ENCODE measurements around the gene MSANTD2. TPM values are rescaled to one million over a fixed set of nuclear protein-coding genes. Genes with fewer than 3 reads are reported as not detected.

The MSANTD2 gene
- total and polyA plus RNA-seq, 2 experiments from 2014 or later = 18.7 to 34.4 TPM

DNA sequence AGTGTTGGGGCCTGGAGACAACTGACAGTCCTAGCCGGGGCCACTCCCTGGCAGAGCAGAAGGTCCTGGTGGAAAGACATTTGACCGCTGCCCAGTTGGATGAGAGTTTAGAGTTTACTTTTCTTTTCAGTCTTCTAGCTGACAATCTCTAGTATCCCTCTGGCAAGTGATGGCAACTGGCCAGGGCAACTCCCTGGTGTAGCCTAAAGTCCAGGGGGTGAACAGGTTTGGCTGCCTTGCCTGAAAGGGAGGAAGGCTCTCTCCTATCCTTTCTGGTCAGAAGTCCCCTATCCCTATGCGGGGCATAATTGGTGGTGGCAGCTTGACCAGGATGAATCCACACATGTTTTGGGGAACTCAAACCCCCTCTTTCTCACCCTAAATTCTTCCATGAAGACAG, 16.8 kb upstream of the MSANTD2 start:
- H3F3A ChIP-seq (replicated peaks; ENCODE audit: low read depth) = no peaks in the 10 kb centered on the region
- H3K4me3 ChIP-seq = no peak overlapping the region
- Mint-ChIP-seq H3K4me3 (no peak overlapping the region), H3K4me1 (no peaks in the 10 kb centered on the region; the same call in 2 of the 3 replicates), H3K27me3 (ENCODE audit: insufficient read depth, low read depth, poor library complexity) (peaks cover 6% of the 10 kb centered on the region), H3K9me3 (peaks cover 4% of the 10 kb centered on the region; the same call in 2 of the 3 replicates), H3K27ac (no peak overlapping the region), H3K36me3 (ENCODE audit: low read depth) (no peaks in the 10 kb centered on the region)
- ATAC-seq (no peak), DNase-seq (ENCODE audit: low spot score) (no peak)
- no peaks in the 10 kb centered on the region for H3K27me3 ChIP-seq (ENCODE audit: insufficient read depth)
- H3K36me3 ChIP-seq (ENCODE audit: insufficient read depth) = no peaks in the 10 kb centered on the region
- no peaks in the 10 kb centered on the region for H3K4me1 ChIP-seq (ENCODE audit: insufficient read depth)
- no peaks in the 10 kb centered on the region for H3K79me2 ChIP-seq (replicated peaks; ENCODE audit: insufficient read depth)
- no peak overlapping the region for H3K27ac ChIP-seq (ENCODE audit: low read depth)
- no peaks in the 10 kb centered on the region for H3K9me2 ChIP-seq (ENCODE audit: insufficient read depth)
- TF ChIP-seq, protein P1, sequence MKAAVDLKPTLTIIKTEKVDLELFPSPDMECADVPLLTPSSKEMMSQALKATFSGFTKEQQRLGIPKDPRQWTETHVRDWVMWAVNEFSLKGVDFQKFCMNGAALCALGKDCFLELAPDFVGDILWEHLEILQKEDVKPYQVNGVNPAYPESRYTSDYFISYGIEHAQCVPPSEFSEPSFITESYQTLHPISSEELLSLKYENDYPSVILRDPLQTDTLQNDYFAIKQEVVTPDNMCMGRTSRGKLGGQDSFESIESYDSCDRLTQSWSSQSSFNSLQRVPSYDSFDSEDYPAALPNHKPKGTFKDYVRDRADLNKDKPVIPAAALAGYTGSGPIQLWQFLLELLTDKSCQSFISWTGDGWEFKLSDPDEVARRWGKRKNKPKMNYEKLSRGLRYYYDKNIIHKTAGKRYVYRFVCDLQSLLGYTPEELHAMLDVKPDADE (IDR thresholded peaks at IDR 0.05) = no peak
- TF ChIP-seq CREB1 (CRISPR knock-in tag; IDR thresholded peaks at IDR 0.05; ENCODE audit: low read depth) (no peak), JUNB (IDR thresholded peaks at IDR 0.05; ENCODE audit: unreplicated experiment) (no peak), ZNF114 (CRISPR knock-in tag; IDR thresholded peaks at IDR 0.05) (no peak), ZNF331 (CRISPR knock-in tag; IDR thresholded peaks at IDR 0.05; ENCODE audit: low read depth) (no peak), STAT1 (IDR thresholded peaks at IDR 0.05; ENCODE audit: unreplicated experiment) (no peak)
- TF ChIP-seq, protein P2, sequence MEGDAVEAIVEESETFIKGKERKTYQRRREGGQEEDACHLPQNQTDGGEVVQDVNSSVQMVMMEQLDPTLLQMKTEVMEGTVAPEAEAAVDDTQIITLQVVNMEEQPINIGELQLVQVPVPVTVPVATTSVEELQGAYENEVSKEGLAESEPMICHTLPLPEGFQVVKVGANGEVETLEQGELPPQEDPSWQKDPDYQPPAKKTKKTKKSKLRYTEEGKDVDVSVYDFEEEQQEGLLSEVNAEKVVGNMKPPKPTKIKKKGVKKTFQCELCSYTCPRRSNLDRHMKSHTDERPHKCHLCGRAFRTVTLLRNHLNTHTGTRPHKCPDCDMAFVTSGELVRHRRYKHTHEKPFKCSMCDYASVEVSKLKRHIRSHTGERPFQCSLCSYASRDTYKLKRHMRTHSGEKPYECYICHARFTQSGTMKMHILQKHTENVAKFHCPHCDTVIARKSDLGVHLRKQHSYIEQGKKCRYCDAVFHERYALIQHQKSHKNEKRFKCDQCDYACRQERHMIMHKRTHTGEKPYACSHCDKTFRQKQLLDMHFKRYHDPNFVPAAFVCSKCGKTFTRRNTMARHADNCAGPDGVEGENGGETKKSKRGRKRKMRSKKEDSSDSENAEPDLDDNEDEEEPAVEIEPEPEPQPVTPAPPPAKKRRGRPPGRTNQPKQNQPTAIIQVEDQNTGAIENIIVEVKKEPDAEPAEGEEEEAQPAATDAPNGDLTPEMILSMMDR (conservative IDR thresholded peaks at IDR 0.05; ENCODE audit: low read depth in 2 of 2) = no peak
- TF ChIP-seq, protein P3, sequence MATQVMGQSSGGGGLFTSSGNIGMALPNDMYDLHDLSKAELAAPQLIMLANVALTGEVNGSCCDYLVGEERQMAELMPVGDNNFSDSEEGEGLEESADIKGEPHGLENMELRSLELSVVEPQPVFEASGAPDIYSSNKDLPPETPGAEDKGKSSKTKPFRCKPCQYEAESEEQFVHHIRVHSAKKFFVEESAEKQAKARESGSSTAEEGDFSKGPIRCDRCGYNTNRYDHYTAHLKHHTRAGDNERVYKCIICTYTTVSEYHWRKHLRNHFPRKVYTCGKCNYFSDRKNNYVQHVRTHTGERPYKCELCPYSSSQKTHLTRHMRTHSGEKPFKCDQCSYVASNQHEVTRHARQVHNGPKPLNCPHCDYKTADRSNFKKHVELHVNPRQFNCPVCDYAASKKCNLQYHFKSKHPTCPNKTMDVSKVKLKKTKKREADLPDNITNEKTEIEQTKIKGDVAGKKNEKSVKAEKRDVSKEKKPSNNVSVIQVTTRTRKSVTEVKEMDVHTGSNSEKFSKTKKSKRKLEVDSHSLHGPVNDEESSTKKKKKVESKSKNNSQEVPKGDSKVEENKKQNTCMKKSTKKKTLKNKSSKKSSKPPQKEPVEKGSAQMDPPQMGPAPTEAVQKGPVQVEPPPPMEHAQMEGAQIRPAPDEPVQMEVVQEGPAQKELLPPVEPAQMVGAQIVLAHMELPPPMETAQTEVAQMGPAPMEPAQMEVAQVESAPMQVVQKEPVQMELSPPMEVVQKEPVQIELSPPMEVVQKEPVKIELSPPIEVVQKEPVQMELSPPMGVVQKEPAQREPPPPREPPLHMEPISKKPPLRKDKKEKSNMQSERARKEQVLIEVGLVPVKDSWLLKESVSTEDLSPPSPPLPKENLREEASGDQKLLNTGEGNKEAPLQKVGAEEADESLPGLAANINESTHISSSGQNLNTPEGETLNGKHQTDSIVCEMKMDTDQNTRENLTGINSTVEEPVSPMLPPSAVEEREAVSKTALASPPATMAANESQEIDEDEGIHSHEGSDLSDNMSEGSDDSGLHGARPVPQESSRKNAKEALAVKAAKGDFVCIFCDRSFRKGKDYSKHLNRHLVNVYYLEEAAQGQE (IDR thresholded peaks at IDR 0.05; ENCODE audit: unreplicated experiment) = no peak
- H4K20me1 ChIP-seq (replicated peaks; ENCODE audit: insufficient read depth) = no peaks in the 10 kb centered on the region
- H2AFZ ChIP-seq = no peak overlapping the region
- H3K4me2 ChIP-seq = no peak overlapping the region

DNA sequence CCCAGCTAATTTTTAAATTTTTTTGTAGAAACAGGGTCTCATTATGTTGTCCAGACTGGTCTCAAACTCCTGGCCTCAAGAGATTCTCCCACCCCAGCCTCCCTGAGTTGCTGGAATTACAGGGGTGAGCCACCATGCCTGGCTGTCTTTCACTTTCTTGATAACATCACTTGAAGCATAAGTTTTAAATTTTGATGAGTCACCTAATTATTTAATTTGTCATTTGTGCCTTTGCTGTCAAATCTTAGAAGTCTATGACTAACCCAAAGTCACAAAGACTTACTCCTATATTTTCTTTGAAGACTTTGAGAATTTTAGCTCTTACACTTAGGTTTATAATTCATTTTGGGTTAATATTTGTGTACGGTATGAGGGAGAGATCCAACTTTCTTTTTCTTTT, 14.5 kb upstream of the MSANTD2 start:
- Histone ChIP-seq H3K79me2 (replicated peaks; ENCODE audit: insufficient read depth) (no peaks in the 10 kb centered on the region), H2AFZ (no peak overlapping the region), H4K20me1 (replicated peaks; ENCODE audit: insufficient read depth) (no peaks in the 10 kb centered on the region), H3K27ac (ENCODE audit: low read depth) (no peak overlapping the region), H3K4me1 (ENCODE audit: insufficient read depth) (no peaks in the 10 kb centered on the region; the same call in 1 of the 2 replicates), H3K36me3 (ENCODE audit: insufficient read depth) (no peaks in the 10 kb centered on the region), H3K4me3 (no peak overlapping the region), H3K4me2 (no peak overlapping the region), H3K27me3 (ENCODE audit: insufficient read depth) (no peaks in the 10 kb centered on the region), H3K9me2 (ENCODE audit: insufficient read depth) (no peaks in the 10 kb centered on the region), H3F3A (replicated peaks; ENCODE audit: low read depth) (no peaks in the 10 kb centered on the region)
- Mint-ChIP-seq H3K36me3 (ENCODE audit: low read depth) (no peaks in the 10 kb centered on the region), H3K27me3 (ENCODE audit: insufficient read depth, low read depth, poor library complexity) (peaks cover 8% of the 10 kb centered on the region), H3K9me3 (peaks cover 4% of the 10 kb centered on the region; the same call in 2 of the 3 replicates), H3K27ac (no peak overlapping the region), H3K4me3 (no peak overlapping the region), H3K4me1 (peaks cover 2% of the 10 kb centered on the region; the same call in 2 of the 3 replicates)
- DNase-seq (ENCODE audit: low spot score) = no peak
- ATAC-seq = no peak
- TF ChIP-seq, protein P3 (IDR thresholded peaks at IDR 0.05; ENCODE audit: unreplicated experiment) = no peak
- no peak for TF ChIP-seq NANOG (IDR thresholded peaks at IDR 0.05; ENCODE audit: borderline replicate concordance)
- no peak for TF ChIP-seq POLR2AphosphoS5 (IDR thresholded peaks at IDR 0.05; ENCODE audit: low read depth)
